HepG2 (cell line): ENCODE results near the gene MED22. TPM values are rescaled to one million over a fixed set of nuclear protein-coding genes. Genes with fewer than 3 reads are reported as not detected.
"Not testable (repeated sequence)": the region's sequence is repeated elsewhere in the genome, so short reads cannot be mapped to it uniquely, and the experiment has no call there.

Experiments used
- ATAC-seq: fragments of 200-7000 bp; cut with Tn5 transposase; 3 replicates; pipeline ENCODE4 v1.9.1; 2020; ENCODE audit warnings: mild to moderate bottlenecking, moderate library complexity
- BruUV-seq: library from RNA; stranded (reverse); fragments of 400-500 nt; replicated peaks from 2 replicates; lab custom pipeline; 2021; lab: Mats Ljungman, UMichigan
- CTCF ChIA-PET: fragments of 300-600 bp; formaldehyde crosslinking; extraction: SDS; loops from one replicate; lab custom pipeline; 2021; ENCODE audit warnings: low total read pairs, inconsistent platforms, low intra/inter-chr PET ratio; lab: Yijun Ruan, JAX
- POLR2A ChIA-PET: fragments of 350-600 bp; sonication (Branson Sonifier 250); formaldehyde crosslinking; loops from one replicate; lab custom pipeline; 2020; ENCODE audit warnings: antibody characterized with exemption, inconsistent platforms; lab: Yijun Ruan, JAX
- DNase-seq: peaks from one replicate; pipeline ENCODE4 v3.0.0-alpha.2; 2015; ENCODE audit warnings: low spot score
- FAIRE-seq: peaks from 3 replicates; lab custom pipeline; 2011; peaks lifted over from hg19 to GRCh38; lab: Jason Lieb, UNC
- H2AFZ ChIP-seq: one replicate; pipeline ENCODE4 v1.6.1; 2011; ENCODE audit warnings: low read length, inconsistent platforms
- H3K27ac ChIP-seq: fragments of 300-600 bp; 3 replicates; pipeline ENCODE4 v1.8.0; 2011; ENCODE audit warnings: mixed run types, mild to moderate bottlenecking, mixed read lengths, low read length, inconsistent platforms; ENCODE audit not compliant: insufficient read depth; ENCODE audit errors: extremely low read length
- H3K27me3 ChIP-seq, 2 experiments: fragments of 200-600 bp in 1 of 2; 2 replicates in 1 of 2; 3 replicates in 1 of 2; pipeline versions ENCODE4 v1.6.0 to v1.8.0; 2011; ENCODE audit warnings: low read length in 2 of 2, mild to moderate bottlenecking in 2 of 2, moderate library complexity in 2 of 2, inconsistent platforms in 1 of 2; ENCODE audit not compliant: insufficient read depth in 2 of 2, control insufficient read depth in 1 of 2
- H3K36me3 ChIP-seq, 2 experiments: fragments of 200-600 bp in 1 of 2; replicated peaks in 1 of 2; 2 replicates in 1 of 2; 3 replicates in 1 of 2; pipeline versions ENCODE4 v1.5.1 to v1.8.0; 2011; ENCODE audit warnings: low read length in 2 of 2, inconsistent platforms in 1 of 2; ENCODE audit not compliant: insufficient read depth in 2 of 2, control insufficient read depth in 1 of 2
- H3K4me1 ChIP-seq: 2 replicates; pipeline ENCODE4 v1.5.1; 2012; ENCODE audit warnings: low read length, inconsistent platforms; ENCODE audit not compliant: insufficient read depth
- H3K4me2 ChIP-seq: 2 replicates; pipeline ENCODE4 v1.6.0; 2011; ENCODE audit warnings: low read depth, low read length, inconsistent platforms
- H3K4me3 ChIP-seq, 3 experiments: fragments of 200-600 bp in 1 of 3; sonication (generic), shearing (Covaris generic) in 1 of 3; replicated peaks in 1 of 3; 2 replicates each; pipeline ENCODE4 v1.5.1; 2011 to 2016; ENCODE audit warnings: low read length in 3 of 3, inconsistent platforms in 2 of 3, low read depth in 2 of 3, mild to moderate bottlenecking in 2 of 3, control low read depth in 1 of 3, mixed read lengths in 1 of 3; ENCODE audit not compliant: insufficient read depth in 1 of 3
- H3K79me2 ChIP-seq: one replicate; pipeline ENCODE4 v1.6.1; 2011; ENCODE audit warnings: low read length, inconsistent platforms; ENCODE audit not compliant: insufficient read depth
- H3K9ac ChIP-seq: 2 replicates; pipeline ENCODE4 v1.6.0; 2011; ENCODE audit warnings: mild to moderate bottlenecking, low read depth, low read length, inconsistent platforms; ENCODE audit not compliant: insufficient read depth
- H3K9me3 ChIP-seq: 2 replicates; pipeline ENCODE4 v1.5.1; 2012; ENCODE audit warnings: mild to moderate bottlenecking, low read length
- H4K20me1 ChIP-seq: 2 replicates; pipeline ENCODE4 v1.6.0; 2011; ENCODE audit warnings: inconsistent platforms, mild to moderate bottlenecking, low read length, moderate library complexity; ENCODE audit not compliant: insufficient read depth
- ZBTB3 ChIP-seq: sonication (generic); formaldehyde crosslinking; IDR thresholded peaks from 2 replicates; pipeline ENCODE4 v1.4.0; 2020; ENCODE audit warnings: low read depth, mild to moderate bottlenecking, moderate library complexity, missing genetic modification reagents, borderline replicate concordance
- ZNF768 ChIP-seq: sonication (generic); formaldehyde crosslinking; IDR thresholded peaks from 2 replicates; pipeline ENCODE4 v1.4.0; 2020; ENCODE audit warnings: missing genetic modification reagents
- WGBS: methylation state at CpG from one replicate; pipeline ENCODE4 v1.1.6; 2017; ENCODE audit warnings: low lambda C conversion rate; 5-methylcytosine and 5-hydroxymethylcytosine counted together
- in situ Hi-C: cut with HindIII; loops from 2 replicates; pipeline ENCODE4 v1.10.0; 2017; ENCODE audit warnings: low pct_unique_long_range_greater_than_20kb; ENCODE audit not compliant: extremely low pct_ligation_motif_present
- intact Hi-C: fragments of 100-400 bp; cut with micrococcal nuclease; formaldehyde crosslinking; loops from one replicate; pipeline ENCODE4 v1.10.0; 2022; ENCODE audit not compliant: unreplicated experiment
- polyA plus RNA-seq, 8 experiments: library from polyadenylated mRNA; depleted of rRNA in 3 of 8; stranded (reverse) in 7 of 8; unstranded in 1 of 8; fragments of >200 nt; fragmentation: Illumina TruSeq in 4 of 8; extraction: Trizol in 4 of 8; gene quantifications; 2 replicates each; pipeline versions ENCODE4 v1.2.1 to v1.2.3, GENCODE V29; 2011 to 2016; ENCODE audit warnings: low read depth in 4 of 8, missing spikeins in 1 of 8, mixed read lengths in 1 of 8; ENCODE audit not compliant: insufficient read depth in 1 of 8
- total RNA-seq, 5 experiments: library from RNA; depleted of rRNA; stranded (reverse); fragments of >200 nt; fragmentation: Illumina TruSeq; extraction: Trizol; gene quantifications; 2 replicates each; pipeline ENCODE4 v1.2.3, GENCODE V29; 2016; ENCODE audit warnings: low read depth in 1 of 5

MED22 gene
- total and polyA plus RNA-seq, 2 of the 13 experiments (the other 11 are each of a cell fraction or from before 2014, with no cell fraction given), result 15.8 to 22.1 TPM

DNA sequence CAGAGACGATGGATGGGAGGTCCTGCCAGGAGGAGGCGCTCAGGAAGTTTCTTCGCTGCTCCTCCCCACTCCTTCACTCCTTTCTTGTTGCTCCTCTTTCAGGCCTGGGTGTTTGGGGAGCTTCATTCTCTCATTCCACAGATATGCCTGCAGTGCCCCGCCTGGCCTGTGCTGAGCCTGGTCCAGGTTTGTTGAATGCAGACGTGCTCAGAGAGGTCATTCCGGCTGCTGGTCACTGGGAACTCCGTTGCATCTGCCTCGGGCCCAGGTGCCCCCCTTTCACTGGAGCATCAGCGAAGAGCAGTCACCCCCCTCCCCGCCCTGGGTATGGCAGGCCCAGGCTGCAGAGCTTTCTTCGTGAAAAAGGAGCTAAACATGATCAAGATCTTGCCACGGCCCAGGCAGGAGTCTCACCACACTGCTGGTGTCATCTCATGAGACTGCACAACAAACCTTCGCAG is 27.5 kb downstream of the MED22 start:
- no peaks in the 10 kb centered on the region for H3K79me2 ChIP-seq
- H4K20me1 ChIP-seq, result no peaks in the 10 kb centered on the region
- intact Hi-C loops (no loop called here), in situ Hi-C loops (loop anchor here (10.0 kb wide), 1 partner anchor 76 kb away; no protein-coding TSS in a partner anchor)
- no peak overlapping the region for H3K4me3 ChIP-seq
- ChIA-PET POLR2A (interaction anchor here (1.2 kb wide), 1 partner anchor 10 kb away, joined by 3 read pairs; no protein-coding TSS in a partner anchor), CTCF (no interaction called here)
- H3K36me3 ChIP-seq, result no peaks in the 10 kb centered on the region
- H3K9ac ChIP-seq, result no peak overlapping the region
- BruUV-seq, result no TSS peak
- H3K4me1 ChIP-seq, result no peaks in the 10 kb centered on the region
- WGBS, result 55% methylated on average over 8 of the region's 13 CpGs
- TF ChIP-seq ZNF768 (CRISPR knock-in tag) (peak; percentile 71; the same call in 1 of the 2 replicates), ZBTB3 (no peak)
- no peak for FAIRE-seq
- H3K9me3 ChIP-seq, result peaks cover 9% of the 10 kb centered on the region; the same call in 1 of the 2 replicates
- no peak overlapping the region for H2AFZ ChIP-seq
- no peak overlapping the region for H3K4me2 ChIP-seq
- H3K27me3 ChIP-seq, result peaks cover 1 to 2% of the 10 kb centered on the region in 2 experiments; a peak in 1 of 5 replicates
- peak; percentile 51 for ATAC-seq
- no peak for DNase-seq
- H3K27ac ChIP-seq, result no peak overlapping the region

DNA sequence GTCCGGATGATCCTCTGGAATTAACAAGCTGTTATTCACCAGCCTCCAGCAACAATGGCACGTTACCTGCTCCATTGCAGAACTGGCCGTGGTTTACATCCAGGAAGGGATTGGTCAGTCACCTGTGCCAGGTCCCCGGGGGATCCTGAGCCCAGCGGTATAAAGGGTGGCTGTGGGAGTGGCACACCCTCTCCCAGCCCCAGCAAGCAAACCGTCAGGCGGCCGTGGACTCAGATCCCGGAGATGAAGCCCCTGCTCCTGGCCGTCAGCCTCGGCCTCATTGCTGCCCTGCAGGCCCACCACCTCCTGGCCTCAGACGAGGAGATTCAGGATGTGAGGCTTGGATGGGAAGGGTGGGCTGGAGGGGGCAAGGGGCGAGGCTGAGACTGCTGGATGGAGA is 30.4 kb downstream of the MED22 start:
- BruUV-seq, H3K4me1 ChIP-seq, H3K4me3 ChIP-seq, FAIRE-seq, DNase-seq, ATAC-seq, H4K20me1 ChIP-seq, in situ Hi-C loops, H3K4me2 ChIP-seq, intact Hi-C loops, POLR2A ChIA-PET, CTCF ChIA-PET, H3K9ac ChIP-seq, H3K9me3 ChIP-seq, H2AFZ ChIP-seq, H3K36me3 ChIP-seq, H3K27me3 ChIP-seq, H3K79me2 ChIP-seq, H3K27ac ChIP-seq: not testable (repeated sequence)
- WGBS, result 10% methylated on average over 7 of the region's 13 CpGs
